ENCODE results near the gene PKP4.
"Not testable (repeated sequence)": the region's sequence is repeated elsewhere in the genome, so short reads cannot be mapped to it uniquely, and the experiment has no call there.

Gene PKP4

DNA sequence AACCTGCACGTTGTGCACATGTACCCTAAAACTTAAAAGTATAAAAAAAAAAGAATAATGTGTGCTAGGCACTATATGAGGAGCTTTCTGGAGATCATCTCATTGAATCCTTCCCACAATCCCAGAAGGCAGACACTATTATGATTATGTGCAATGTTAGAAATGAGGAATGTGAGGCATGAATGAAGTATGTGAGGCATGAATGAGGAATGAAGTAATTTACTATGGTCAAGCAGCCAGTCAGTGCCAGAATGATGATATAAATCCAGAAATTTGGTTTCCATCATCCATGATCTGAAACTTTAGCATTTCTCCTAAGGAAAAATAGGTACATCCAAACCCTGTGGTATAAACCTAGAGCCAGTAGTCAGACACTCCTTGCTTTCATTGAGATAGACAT is 42.2 kb upstream of the PKP4 start:
- no peaks in the 10 kb centered on the region for H3K36me3 ChIP-seq (ENCODE audit: low read length)

DNA sequence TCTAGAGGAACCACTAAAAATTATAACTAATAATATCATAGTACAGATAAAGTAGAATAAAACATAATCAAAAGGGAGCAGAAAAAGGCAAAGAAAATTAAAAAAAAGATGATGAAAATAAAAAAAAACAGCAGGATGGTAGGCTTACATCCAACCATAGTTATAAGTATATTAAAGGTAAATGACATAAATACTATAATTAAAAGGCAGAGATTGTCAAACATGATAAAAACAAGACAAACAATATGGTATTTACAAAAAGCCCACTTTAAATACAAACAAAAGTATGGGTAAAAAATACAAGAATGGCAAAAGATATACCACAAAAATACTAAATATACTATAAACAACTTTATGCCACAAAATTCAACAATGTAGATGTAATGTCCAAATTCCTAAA is 24.6 kb upstream of the PKP4 start:
- no peak overlapping the region for H3K27ac ChIP-seq (ENCODE audit: low read depth, low read length)
- no peaks in the 10 kb centered on the region for H3K9me3 ChIP-seq (ENCODE audit: insufficient read depth, low read length)
- H4K20me1 ChIP-seq (ENCODE audit: low read depth, low read length) = no peaks in the 10 kb centered on the region
- no peak overlapping the region for H2AFZ ChIP-seq (ENCODE audit: low read depth, low read length, severe bottlenecking)
- H3K4me3 ChIP-seq (ENCODE audit: insufficient read depth, low read length, poor library complexity, severe bottlenecking) = no peak overlapping the region
- H3K79me2 ChIP-seq (ENCODE audit: insufficient read depth, low read length) = no peaks in the 10 kb centered on the region
- no peaks in the 10 kb centered on the region; the same call in 1 of the 2 replicates for H3K36me3 ChIP-seq (ENCODE audit: low read length)
- no peaks in the 10 kb centered on the region for H3K9me2 ChIP-seq (replicated peaks; ENCODE audit: insufficient read depth, low read length)
- no peak overlapping the region for H3K9ac ChIP-seq (ENCODE audit: low read length)
- no peak overlapping the region for H3K4me2 ChIP-seq (ENCODE audit: low read depth, low read length, poor library complexity, severe bottlenecking)
- TF ChIP-seq CTCF (IDR thresholded peaks at IDR 0.05; ENCODE audit: insufficient read depth, low read length, poor library complexity, severe bottlenecking) = no peak
- TF ChIP-seq EZH2phosphoT487 (conservative IDR thresholded peaks at IDR 0.05; ENCODE audit: low read length) = no peak
- H3F3A ChIP-seq (ENCODE audit: insufficient read depth) = no peaks in the 10 kb centered on the region
- H3K27me3 ChIP-seq (ENCODE audit: low read length) = no peaks in the 10 kb centered on the region

More for the DNA sequence above, 42.2 kb upstream of the PKP4 start:
- TF ChIP-seq EZH2phosphoT487 (conservative IDR thresholded peaks at IDR 0.05; ENCODE audit: low read length) = no peak
- TF ChIP-seq CTCF (IDR thresholded peaks at IDR 0.05; ENCODE audit: insufficient read depth, low read length, poor library complexity, severe bottlenecking) = no peak
- Histone ChIP-seq H4K20me1 (ENCODE audit: low read depth, low read length) (no peaks in the 10 kb centered on the region), H3K9ac (ENCODE audit: low read length) (no peak overlapping the region), H3K27ac (ENCODE audit: low read depth, low read length) (no peak overlapping the region), H2AFZ (ENCODE audit: low read depth, low read length, severe bottlenecking) (no peak overlapping the region), H3K9me3 (ENCODE audit: insufficient read depth, low read length) (no peaks in the 10 kb centered on the region), H3K27me3 (ENCODE audit: low read length) (no peaks in the 10 kb centered on the region), H3F3A (ENCODE audit: insufficient read depth) (no peaks in the 10 kb centered on the region), H3K79me2 (ENCODE audit: insufficient read depth, low read length) (no peaks in the 10 kb centered on the region), H3K4me3 (ENCODE audit: insufficient read depth, low read length, poor library complexity, severe bottlenecking) (no peak overlapping the region), H3K9me2 (replicated peaks; ENCODE audit: insufficient read depth, low read length) (no peaks in the 10 kb centered on the region), H3K4me2 (ENCODE audit: low read depth, low read length, poor library complexity, severe bottlenecking) (no peak overlapping the region)

DNA sequence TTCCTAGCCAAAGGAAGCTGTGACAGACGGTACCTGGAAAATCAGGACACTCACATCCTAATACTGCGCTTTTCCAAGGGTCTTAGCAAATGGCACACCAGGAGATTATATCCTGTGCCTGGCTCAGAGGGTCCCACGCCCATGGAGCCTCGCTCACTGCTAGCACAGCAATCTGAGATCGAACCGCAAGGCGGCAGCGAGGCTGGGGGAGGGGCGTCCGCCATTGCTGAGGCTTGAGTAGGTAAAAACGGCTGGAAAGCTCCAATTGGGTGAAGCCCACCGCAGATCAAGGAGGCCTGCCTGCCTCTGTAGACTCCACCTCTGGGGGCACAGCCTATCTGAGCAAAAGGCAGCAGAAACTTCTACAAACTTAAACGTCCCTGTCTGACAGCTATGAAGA is 23.0 kb upstream of the PKP4 start:
- H3K27me3 ChIP-seq (ENCODE audit: low read length); H3K4me3 ChIP-seq (ENCODE audit: insufficient read depth, low read length, poor library complexity, severe bottlenecking); H3K36me3 ChIP-seq (ENCODE audit: low read length); H2AFZ ChIP-seq (ENCODE audit: low read depth, low read length, severe bottlenecking); H4K20me1 ChIP-seq (ENCODE audit: low read depth, low read length); H3K27ac ChIP-seq (ENCODE audit: low read depth, low read length); H3K9me2 ChIP-seq (replicated peaks; ENCODE audit: insufficient read depth, low read length); H3K79me2 ChIP-seq (ENCODE audit: insufficient read depth, low read length); H3F3A ChIP-seq (ENCODE audit: insufficient read depth); H3K9me3 ChIP-seq (ENCODE audit: insufficient read depth, low read length); H3K9ac ChIP-seq (ENCODE audit: low read length); H3K4me2 ChIP-seq (ENCODE audit: low read depth, low read length, poor library complexity, severe bottlenecking): not testable (repeated sequence)

DNA sequence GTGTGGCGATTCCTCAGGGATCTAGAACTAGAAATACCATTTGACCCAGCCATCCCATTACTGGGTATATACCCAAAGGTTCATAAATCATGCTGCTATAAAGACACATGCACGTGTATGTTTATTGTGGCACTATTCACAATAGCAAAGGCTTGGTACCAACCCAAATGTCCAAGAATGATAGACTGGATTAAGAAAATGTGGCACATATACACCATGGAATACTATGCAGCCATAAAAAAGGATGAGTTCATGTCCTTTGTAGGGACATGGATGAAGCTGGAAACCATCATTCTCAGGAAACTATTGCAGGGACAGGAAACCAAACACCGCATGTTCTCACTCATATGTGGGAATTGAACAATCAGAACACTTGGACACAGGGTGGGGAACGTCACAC is 17.7 kb upstream of the PKP4 start:
- not testable (repeated sequence) for H3K9me2 ChIP-seq (replicated peaks; ENCODE audit: insufficient read depth, low read length); H3K9me3 ChIP-seq (ENCODE audit: insufficient read depth, low read length); H3K4me3 ChIP-seq (ENCODE audit: insufficient read depth, low read length, poor library complexity, severe bottlenecking); H3K27me3 ChIP-seq (ENCODE audit: low read length); H3K36me3 ChIP-seq (ENCODE audit: low read length); H3K79me2 ChIP-seq (ENCODE audit: insufficient read depth, low read length); H3K4me2 ChIP-seq (ENCODE audit: low read depth, low read length, poor library complexity, severe bottlenecking); H3K9ac ChIP-seq (ENCODE audit: low read length); H4K20me1 ChIP-seq (ENCODE audit: low read depth, low read length); H3F3A ChIP-seq (ENCODE audit: insufficient read depth); H2AFZ ChIP-seq (ENCODE audit: low read depth, low read length, severe bottlenecking); H3K27ac ChIP-seq (ENCODE audit: low read depth, low read length)
